Measurements from ENCODE around the gene SNUPN.
"Not testable (repeated sequence)": the region's sequence is repeated elsewhere in the genome, so short reads cannot be mapped to it uniquely, and the experiment has no call there.

The SNUPN gene

GRCh38 chr15:75589071-75589470 lies 36.5 kb downstream of the SNUPN start:
- TF ChIP-seq Cebpa-rat (IDR thresholded peaks at IDR 0.05): no peak
- H3K36me3 ChIP-seq: peaks cover 81% of the 10 kb centered on the region
- peaks cover 8% of the 10 kb centered on the region; the same call in 1 of the 2 replicates for H4K20me1 ChIP-seq
- no peaks in the 10 kb centered on the region for H3K4me1 ChIP-seq
- no peak overlapping the region for H3K4me2 ChIP-seq
- H3K27me3 ChIP-seq: no peaks in the 10 kb centered on the region
- no peak overlapping the region for H3K27ac ChIP-seq
- no peaks in the 10 kb centered on the region for H3K9me3 ChIP-seq
- H3K9ac ChIP-seq: no peak overlapping the region
- H3K4me3 ChIP-seq: no peak overlapping the region

- H3K4me2 ChIP-seq, H4K20me1 ChIP-seq, H3K27ac ChIP-seq, H3K9me3 ChIP-seq, H3K4me3 ChIP-seq, H3K9ac ChIP-seq, H3K27me3 ChIP-seq, H3K4me1 ChIP-seq: not testable (repeated sequence)
- peaks cover 58% of the 10 kb centered on the region for H3K36me3 ChIP-seq
These were observed 39.1 kb downstream of the SNUPN start for GRCh38 chr15:75586422-75586821.

- Histone ChIP-seq H3K4me1 (peaks cover 9% of the 10 kb centered on the region), H3K4me2 (no peak overlapping the region), H3K9ac (no peak overlapping the region), H3K36me3 (peaks cover 38% of the 10 kb centered on the region), H3K4me3 (no peak overlapping the region), H3K27ac (no peak overlapping the region), H4K20me1 (0 out of 2 replicates have a peak, but pooled peaks cover 6% of the 10 kb centered on the region), H3K9me3 (no peaks in the 10 kb centered on the region), H3K27me3 (no peaks in the 10 kb centered on the region)
- TF ChIP-seq Cebpa-rat (IDR thresholded peaks at IDR 0.05): no peak
These were observed 41.4 kb downstream of the SNUPN start for GRCh38 chr15:75584121-75584520.

- Histone ChIP-seq H3K27me3 (no peaks in the 10 kb centered on the region), H3K4me2 (no peak overlapping the region), H3K4me3 (no peak overlapping the region), H3K4me1 (peaks cover 9% of the 10 kb centered on the region), H3K9me3 (no peaks in the 10 kb centered on the region), H3K36me3 (peaks cover 38% of the 10 kb centered on the region), H3K27ac (no peak overlapping the region), H4K20me1 (0 out of 2 replicates have a peak, but pooled peaks cover 6% of the 10 kb centered on the region), H3K9ac (no peak overlapping the region)
- TF ChIP-seq Cebpa-rat (IDR thresholded peaks at IDR 0.05): no peak
These were observed 41.8 kb downstream of the SNUPN start for GRCh38 chr15:75583701-75584100.

GRCh38 chr15:75582943-75583342 lies 42.6 kb downstream of the SNUPN start:
- not testable (repeated sequence) for H3K27me3 ChIP-seq, H3K4me1 ChIP-seq, H4K20me1 ChIP-seq, H3K4me2 ChIP-seq, H3K4me3 ChIP-seq, H3K9ac ChIP-seq, H3K9me3 ChIP-seq, H3K27ac ChIP-seq
- peaks cover 31% of the 10 kb centered on the region for H3K36me3 ChIP-seq

GRCh38 chr15:75578948-75579920 lies 46.3 kb downstream of the SNUPN start, which contains the start of gene PTPN9:
Gene PTPN9, minus strand, starts transcription at chr15:75579315. Its CDS starts 539 bp downstream, at chr15:75578776.
- no peak for TF ChIP-seq Cebpa-rat (IDR thresholded peaks at IDR 0.05)
- Histone ChIP-seq H3K36me3 (peaks cover 15% of the 10 kb centered on the region), H3K27ac (peak within 1 kb of the TSS; percentile 98), H3K4me3 (peak within 1 kb of the TSS; percentile 99), H3K27me3 (no peaks in the 10 kb centered on the region), H3K4me1 (peaks cover 30% of the 10 kb centered on the region), H4K20me1 (peaks cover 30% of the 10 kb centered on the region), H3K9ac (peak within 1 kb of the TSS; percentile 98), H3K9me3 (no peaks in the 10 kb centered on the region), H3K4me2 (peak within 1 kb of the TSS; percentile 85)

- Histone ChIP-seq H3K9ac (peak overlapping the region; percentile 98), H3K36me3 (peaks cover 18% of the 10 kb centered on the region), H3K27me3 (no peaks in the 10 kb centered on the region), H3K4me1 (peaks cover 38% of the 10 kb centered on the region), H3K9me3 (no peaks in the 10 kb centered on the region), H4K20me1 (peaks cover 38% of the 10 kb centered on the region), H3K4me2 (peak overlapping the region; percentile 83), H3K27ac (peak overlapping the region; percentile 98), H3K4me3 (peak overlapping the region; percentile 99)
- TF ChIP-seq Cebpa-rat (IDR thresholded peaks at IDR 0.05): no peak
These were observed 47.2 kb downstream of the SNUPN start for GRCh38 chr15:75578173-75578947.

GRCh38 chr15:75577401-75578172 lies 47.9 kb downstream of the SNUPN start:
- no peaks in the 10 kb centered on the region for H3K27me3 ChIP-seq
- peaks cover 46% of the 10 kb centered on the region for H4K20me1 ChIP-seq
- no peak for TF ChIP-seq Cebpa-rat (IDR thresholded peaks at IDR 0.05)
- H3K9ac ChIP-seq: peak overlapping the region; percentile 98
- H3K9me3 ChIP-seq: no peaks in the 10 kb centered on the region
- H3K4me2 ChIP-seq: peak overlapping the region; percentile 83
- H3K36me3 ChIP-seq: peaks cover 18% of the 10 kb centered on the region
- peak overlapping the region; percentile 99 for H3K4me3 ChIP-seq
- H3K4me1 ChIP-seq: peaks cover 46% of the 10 kb centered on the region
- peak overlapping the region; percentile 98 for H3K27ac ChIP-seq

GRCh38 chr15:75573648-75574384 lies 51.7 kb downstream of the SNUPN start:
- peaks cover 39% of the 10 kb centered on the region for H3K4me1 ChIP-seq
- no peak for TF ChIP-seq Cebpa-rat (IDR thresholded peaks at IDR 0.05)
- peaks cover 53% of the 10 kb centered on the region for H3K36me3 ChIP-seq
- no peak overlapping the region for H3K4me2 ChIP-seq
- H3K4me3 ChIP-seq: no peak overlapping the region
- peaks cover 78% of the 10 kb centered on the region for H4K20me1 ChIP-seq
- no peaks in the 10 kb centered on the region for H3K27me3 ChIP-seq
- H3K27ac ChIP-seq: no peak overlapping the region
- no peak overlapping the region for H3K9ac ChIP-seq
- H3K9me3 ChIP-seq: no peaks in the 10 kb centered on the region
